ENCODE results near the gene PRKAG2.

- TF ChIP-seq CTCF (IDR thresholded peaks at IDR 0.05; ENCODE audit: low read depth, low read length) (no peak), EZH2phosphoT487 (IDR thresholded peaks at IDR 0.05; ENCODE audit: low read depth) (no peak)
Measured at GRCh38 chr7:151761957-151762356, 115.0 kb downstream of the PRKAG2 start.
